H7 (cell line): ENCODE results near the gene CNTNAP5. TPM values are rescaled to one million over a fixed set of nuclear protein-coding genes. Genes with fewer than 3 reads are reported as not detected.

ENCODE experiments used
- DNase-seq: peaks from one replicate; pipeline ENCODE4 v3.0.0; 2012
- H3K27me3 ChIP-seq: 2 replicates; pipeline ENCODE4 v1.6.0; 2011; ENCODE audit warnings: mild to moderate bottlenecking, low read length; ENCODE audit not compliant: control insufficient read depth, insufficient read depth
- H3K36me3 ChIP-seq: replicated peaks from 2 replicates; pipeline ENCODE4 v1.5.1; 2011; ENCODE audit warnings: low read length; ENCODE audit not compliant: control insufficient read depth, insufficient read depth
- H3K4me3 ChIP-seq: 2 replicates; pipeline ENCODE4 v1.5.1; 2011; ENCODE audit warnings: low read depth, mild to moderate bottlenecking, control low read depth, low read length, moderate library complexity; ENCODE audit not compliant: insufficient read depth
- total RNA-seq: library from RNA; depleted of rRNA; stranded (reverse); fragments of >200 nt; shearing (Covaris generic); gene quantifications from 2 replicates; pipeline ENCODE4 v1.2.3, GENCODE V29; 2014

CNTNAP5 gene
- total RNA-seq, 1 experiment from 2014 or later = 0.28 TPM

GRCh38 chr2:124689348-124689747, 664.3 kb downstream of the CNTNAP5 start:
- Histone ChIP-seq H3K27me3 (no peaks in the 10 kb centered on the region), H3K36me3 (no peaks in the 10 kb centered on the region), H3K4me3 (no peak overlapping the region)
- no peak for DNase-seq

- no peaks in the 10 kb centered on the region for H3K36me3 ChIP-seq
These were observed 667.1 kb downstream of the CNTNAP5 start for GRCh38 chr2:124692216-124692615.

GRCh38 chr2:124692707-124693106, 667.6 kb downstream of the CNTNAP5 start:
- Histone ChIP-seq H3K36me3 (no peaks in the 10 kb centered on the region), H3K4me3 (no peak overlapping the region), H3K27me3 (no peaks in the 10 kb centered on the region)
- DNase-seq = no peak

More at GRCh38 chr2:124692216-124692615, 667.1 kb downstream of the CNTNAP5 start:
- H3K27me3 ChIP-seq = no peaks in the 10 kb centered on the region
- DNase-seq = no peak
- H3K4me3 ChIP-seq = no peak overlapping the region

GRCh38 chr2:124693156-124693555, 668.1 kb downstream of the CNTNAP5 start:
- DNase-seq = no peak
- Histone ChIP-seq H3K36me3 (no peaks in the 10 kb centered on the region), H3K27me3 (no peaks in the 10 kb centered on the region), H3K4me3 (no peak overlapping the region)

GRCh38 chr2:124698979-124699565, 674.0 kb downstream of the CNTNAP5 start:
- Histone ChIP-seq H3K4me3 (no peak overlapping the region), H3K27me3 (no peaks in the 10 kb centered on the region), H3K36me3 (no peaks in the 10 kb centered on the region)
- DNase-seq = no peak

GRCh38 chr2:124702777-124703176, 677.7 kb downstream of the CNTNAP5 start:
- no peak for DNase-seq
- no peak overlapping the region for H3K4me3 ChIP-seq
- no peaks in the 10 kb centered on the region for H3K27me3 ChIP-seq
- H3K36me3 ChIP-seq = no peaks in the 10 kb centered on the region

GRCh38 chr2:124704071-124704925, 679.2 kb downstream of the CNTNAP5 start:
- no peak overlapping the region for H3K4me3 ChIP-seq
- no peaks in the 10 kb centered on the region for H3K27me3 ChIP-seq
- H3K36me3 ChIP-seq = no peaks in the 10 kb centered on the region
- peak; percentile 1 for DNase-seq

GRCh38 chr2:124708661-124709060, 683.6 kb downstream of the CNTNAP5 start:
- no peak overlapping the region for H3K4me3 ChIP-seq
- no peaks in the 10 kb centered on the region for H3K27me3 ChIP-seq
- H3K36me3 ChIP-seq = no peaks in the 10 kb centered on the region
- DNase-seq = no peak

GRCh38 chr2:124713969-124714368, 688.9 kb downstream of the CNTNAP5 start:
- Histone ChIP-seq H3K27me3 (no peaks in the 10 kb centered on the region), H3K36me3 (no peaks in the 10 kb centered on the region), H3K4me3 (no peak overlapping the region)
- no peak for DNase-seq

- no peak for DNase-seq
- Histone ChIP-seq H3K27me3 (no peaks in the 10 kb centered on the region), H3K4me3 (no peak overlapping the region), H3K36me3 (no peaks in the 10 kb centered on the region)
These were observed 700.1 kb downstream of the CNTNAP5 start for GRCh38 chr2:124725187-124725586.

- Histone ChIP-seq H3K36me3 (no peaks in the 10 kb centered on the region), H3K4me3 (no peak overlapping the region), H3K27me3 (no peaks in the 10 kb centered on the region)
- DNase-seq = no peak
These were observed 715.5 kb downstream of the CNTNAP5 start for GRCh38 chr2:124740636-124741035.

- Histone ChIP-seq H3K27me3 (no peaks in the 10 kb centered on the region), H3K4me3 (no peak overlapping the region), H3K36me3 (no peaks in the 10 kb centered on the region)
- peak; percentile 4 for DNase-seq
These were observed 728.8 kb downstream of the CNTNAP5 start for GRCh38 chr2:124753842-124754241.

- H3K4me3 ChIP-seq = no peak overlapping the region
- no peaks in the 10 kb centered on the region for H3K36me3 ChIP-seq
- no peaks in the 10 kb centered on the region for H3K27me3 ChIP-seq
- DNase-seq = no peak
These were observed 730.3 kb downstream of the CNTNAP5 start for GRCh38 chr2:124755386-124755785.

GRCh38 chr2:124756048-124756447, 731.0 kb downstream of the CNTNAP5 start:
- no peak overlapping the region for H3K4me3 ChIP-seq
- H3K27me3 ChIP-seq = no peaks in the 10 kb centered on the region
- H3K36me3 ChIP-seq = no peaks in the 10 kb centered on the region
- DNase-seq = no peak

GRCh38 chr2:124762388-124762787, 737.3 kb downstream of the CNTNAP5 start:
- no peaks in the 10 kb centered on the region for H3K36me3 ChIP-seq
- no peak for DNase-seq
- no peak overlapping the region for H3K4me3 ChIP-seq
- no peaks in the 10 kb centered on the region for H3K27me3 ChIP-seq
